HepG2 (cell line): ENCODE measurements around the gene ZDHHC14. TPM values are rescaled to one million over a fixed set of nuclear protein-coding genes. Genes with fewer than 3 reads are reported as not detected.

Source experiments
- AKAP8 ChIP-seq: sonication (generic); formaldehyde crosslinking; IDR thresholded peaks from 2 replicates; pipeline ENCODE4 v1.5.1; 2020; ENCODE audit warnings: mild to moderate bottlenecking, missing genetic modification reagents
- CC2D1A ChIP-seq: sonication (generic); formaldehyde crosslinking; IDR thresholded peaks from 2 replicates; pipeline ENCODE4 v1.8.1; 2023; ENCODE audit warnings: mild to moderate bottlenecking, missing genetic modification reagents
- CHCHD3 ChIP-seq: sonication (generic); formaldehyde crosslinking; IDR thresholded peaks from 2 replicates; pipeline ENCODE4 v1.8.0; 2022; ENCODE audit warnings: mild to moderate bottlenecking, missing genetic modification reagents, moderate library complexity
- E2F2 ChIP-seq: sonication (generic); formaldehyde crosslinking; IDR thresholded peaks from 2 replicates; pipeline ENCODE4 v1.4.0; 2020; ENCODE audit warnings: missing genetic modification reagents, borderline replicate concordance
- ELF3 ChIP-seq: IDR thresholded peaks from 2 replicates; pipeline ENCODE4 v1.6.1; 2016; ENCODE audit warnings: missing genetic modification reagents, missing compliant biosample characterization
- GLI4 ChIP-seq: sonication (generic); formaldehyde crosslinking; IDR thresholded peaks from 2 replicates; pipeline ENCODE4 v1.5.1; 2020; ENCODE audit warnings: missing genetic modification reagents, mild to moderate bottlenecking, moderate library complexity, borderline replicate concordance
- MIER3 ChIP-seq: IDR thresholded peaks from 2 replicates; pipeline ENCODE4 v1.6.1; 2016; ENCODE audit warnings: missing compliant biosample characterization, borderline replicate concordance
- REXO4 ChIP-seq: sonication (generic); formaldehyde crosslinking; IDR thresholded peaks from 2 replicates; pipeline ENCODE4 v1.8.0; 2022; ENCODE audit warnings: missing genetic modification reagents, mild to moderate bottlenecking, borderline replicate concordance
- SP140L ChIP-seq: sonication (generic); formaldehyde crosslinking; IDR thresholded peaks from 2 replicates; pipeline ENCODE4 v1.4.0; 2020; ENCODE audit warnings: missing genetic modification reagents, borderline replicate concordance
- ZNF230 ChIP-seq: sonication (generic); formaldehyde crosslinking; IDR thresholded peaks from 2 replicates; pipeline ENCODE4 v1.4.0; 2020; ENCODE audit warnings: mild to moderate bottlenecking, missing genetic modification reagents
- ZNF264 ChIP-seq: sonication (generic); formaldehyde crosslinking; IDR thresholded peaks from 2 replicates; pipeline ENCODE4 v1.4.0; 2020; ENCODE audit warnings: missing genetic modification reagents
- ZNF446 ChIP-seq: sonication (generic); formaldehyde crosslinking; IDR thresholded peaks from 2 replicates; pipeline ENCODE4 v1.5.0; 2020; ENCODE audit warnings: mild to moderate bottlenecking, missing genetic modification reagents
- polyA plus RNA-seq, 8 experiments: library from polyadenylated mRNA; depleted of rRNA in 3 of 8; stranded (reverse) in 7 of 8; unstranded in 1 of 8; fragments of >200 nt; fragmentation: Illumina TruSeq in 4 of 8; extraction: Trizol in 4 of 8; gene quantifications; 2 replicates each; pipeline versions ENCODE4 v1.2.1 to v1.2.3, GENCODE V29; 2011 to 2016; ENCODE audit warnings: low read depth in 4 of 8, missing spikeins in 1 of 8, mixed read lengths in 1 of 8; ENCODE audit not compliant: insufficient read depth in 1 of 8
- total RNA-seq, 5 experiments: library from RNA; depleted of rRNA; stranded (reverse); fragments of >200 nt; fragmentation: Illumina TruSeq; extraction: Trizol; gene quantifications; 2 replicates each; pipeline ENCODE4 v1.2.3, GENCODE V29; 2016; ENCODE audit warnings: low read depth in 1 of 5
- TF ChIP-seq, protein P1 (sequence below): sonication (generic); formaldehyde crosslinking; IDR thresholded peaks from 2 replicates; pipeline ENCODE4; 2020; ENCODE audit warnings: missing genetic modification reagents, mild to moderate bottlenecking, borderline replicate concordance
- TF ChIP-seq, protein P2 (sequence below): IDR thresholded peaks from 2 replicates; pipeline ENCODE4 v1.6.1; 2016; ENCODE audit warnings: low read depth, missing genetic modification reagents, missing compliant biosample characterization

Gene ZDHHC14
- total and polyA plus RNA-seq, 2 of the 13 experiments (the other 11 are each of a cell fraction or from before 2014, with no cell fraction given), result 3.7 to 9.5 TPM

DNA sequence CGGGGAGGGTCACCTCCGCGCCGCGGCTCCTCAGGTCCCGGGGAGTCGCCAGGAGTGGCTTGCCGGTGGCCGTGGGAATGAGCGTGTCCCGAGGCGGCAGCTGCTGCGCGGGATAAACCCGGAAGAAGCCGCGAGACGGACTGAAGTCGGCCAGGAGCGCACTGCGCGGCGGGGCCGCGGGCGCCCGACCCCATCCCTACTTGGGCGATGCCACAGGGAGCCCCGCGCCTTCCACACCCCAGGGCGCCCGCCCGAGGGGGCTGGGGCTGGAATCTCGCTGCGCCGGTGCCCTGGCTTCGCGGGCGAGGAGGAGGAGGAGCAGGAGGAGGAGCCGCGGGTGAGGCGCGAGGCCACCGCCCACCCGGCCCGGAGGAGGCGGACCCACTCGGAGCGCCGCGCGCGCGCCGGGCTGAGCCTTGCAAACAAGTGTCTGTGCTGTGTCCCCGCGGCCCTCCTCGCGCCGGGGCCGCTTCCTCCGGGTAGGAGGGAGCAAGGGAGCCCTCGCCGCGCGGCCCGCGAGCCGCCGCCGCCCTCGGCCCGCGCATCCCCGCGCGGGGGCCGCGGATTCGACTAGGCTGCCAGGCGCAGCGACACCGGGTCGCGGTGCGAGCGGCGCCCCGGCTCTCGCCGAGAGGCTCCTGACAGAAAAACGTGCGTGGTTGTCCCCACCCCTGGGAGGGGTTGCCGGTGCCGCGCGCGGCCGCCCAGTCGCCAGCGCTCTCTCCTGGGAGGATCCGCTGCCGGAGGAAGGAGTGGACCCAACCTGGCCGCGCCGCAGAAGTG is at the start of gene ZDHHC14 (continued):
- TF ChIP-seq, protein P1, sequence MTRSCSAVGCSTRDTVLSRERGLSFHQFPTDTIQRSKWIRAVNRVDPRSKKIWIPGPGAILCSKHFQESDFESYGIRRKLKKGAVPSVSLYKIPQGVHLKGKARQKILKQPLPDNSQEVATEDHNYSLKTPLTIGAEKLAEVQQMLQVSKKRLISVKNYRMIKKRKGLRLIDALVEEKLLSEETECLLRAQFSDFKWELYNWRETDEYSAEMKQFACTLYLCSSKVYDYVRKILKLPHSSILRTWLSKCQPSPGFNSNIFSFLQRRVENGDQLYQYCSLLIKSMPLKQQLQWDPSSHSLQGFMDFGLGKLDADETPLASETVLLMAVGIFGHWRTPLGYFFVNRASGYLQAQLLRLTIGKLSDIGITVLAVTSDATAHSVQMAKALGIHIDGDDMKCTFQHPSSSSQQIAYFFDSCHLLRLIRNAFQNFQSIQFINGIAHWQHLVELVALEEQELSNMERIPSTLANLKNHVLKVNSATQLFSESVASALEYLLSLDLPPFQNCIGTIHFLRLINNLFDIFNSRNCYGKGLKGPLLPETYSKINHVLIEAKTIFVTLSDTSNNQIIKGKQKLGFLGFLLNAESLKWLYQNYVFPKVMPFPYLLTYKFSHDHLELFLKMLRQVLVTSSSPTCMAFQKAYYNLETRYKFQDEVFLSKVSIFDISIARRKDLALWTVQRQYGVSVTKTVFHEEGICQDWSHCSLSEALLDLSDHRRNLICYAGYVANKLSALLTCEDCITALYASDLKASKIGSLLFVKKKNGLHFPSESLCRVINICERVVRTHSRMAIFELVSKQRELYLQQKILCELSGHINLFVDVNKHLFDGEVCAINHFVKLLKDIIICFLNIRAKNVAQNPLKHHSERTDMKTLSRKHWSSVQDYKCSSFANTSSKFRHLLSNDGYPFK, result no peak
- peak; percentile 32; the same call in 1 of the 2 replicates for TF ChIP-seq MIER3 (CRISPR knock-in tag)
- TF ChIP-seq REXO4 (CRISPR knock-in tag), result no peak
- peak; percentile 45; the same call in 1 of the 2 replicates for TF ChIP-seq ELF3
- no peak for TF ChIP-seq ZNF446 (CRISPR knock-in tag)
- TF ChIP-seq, protein P2, sequence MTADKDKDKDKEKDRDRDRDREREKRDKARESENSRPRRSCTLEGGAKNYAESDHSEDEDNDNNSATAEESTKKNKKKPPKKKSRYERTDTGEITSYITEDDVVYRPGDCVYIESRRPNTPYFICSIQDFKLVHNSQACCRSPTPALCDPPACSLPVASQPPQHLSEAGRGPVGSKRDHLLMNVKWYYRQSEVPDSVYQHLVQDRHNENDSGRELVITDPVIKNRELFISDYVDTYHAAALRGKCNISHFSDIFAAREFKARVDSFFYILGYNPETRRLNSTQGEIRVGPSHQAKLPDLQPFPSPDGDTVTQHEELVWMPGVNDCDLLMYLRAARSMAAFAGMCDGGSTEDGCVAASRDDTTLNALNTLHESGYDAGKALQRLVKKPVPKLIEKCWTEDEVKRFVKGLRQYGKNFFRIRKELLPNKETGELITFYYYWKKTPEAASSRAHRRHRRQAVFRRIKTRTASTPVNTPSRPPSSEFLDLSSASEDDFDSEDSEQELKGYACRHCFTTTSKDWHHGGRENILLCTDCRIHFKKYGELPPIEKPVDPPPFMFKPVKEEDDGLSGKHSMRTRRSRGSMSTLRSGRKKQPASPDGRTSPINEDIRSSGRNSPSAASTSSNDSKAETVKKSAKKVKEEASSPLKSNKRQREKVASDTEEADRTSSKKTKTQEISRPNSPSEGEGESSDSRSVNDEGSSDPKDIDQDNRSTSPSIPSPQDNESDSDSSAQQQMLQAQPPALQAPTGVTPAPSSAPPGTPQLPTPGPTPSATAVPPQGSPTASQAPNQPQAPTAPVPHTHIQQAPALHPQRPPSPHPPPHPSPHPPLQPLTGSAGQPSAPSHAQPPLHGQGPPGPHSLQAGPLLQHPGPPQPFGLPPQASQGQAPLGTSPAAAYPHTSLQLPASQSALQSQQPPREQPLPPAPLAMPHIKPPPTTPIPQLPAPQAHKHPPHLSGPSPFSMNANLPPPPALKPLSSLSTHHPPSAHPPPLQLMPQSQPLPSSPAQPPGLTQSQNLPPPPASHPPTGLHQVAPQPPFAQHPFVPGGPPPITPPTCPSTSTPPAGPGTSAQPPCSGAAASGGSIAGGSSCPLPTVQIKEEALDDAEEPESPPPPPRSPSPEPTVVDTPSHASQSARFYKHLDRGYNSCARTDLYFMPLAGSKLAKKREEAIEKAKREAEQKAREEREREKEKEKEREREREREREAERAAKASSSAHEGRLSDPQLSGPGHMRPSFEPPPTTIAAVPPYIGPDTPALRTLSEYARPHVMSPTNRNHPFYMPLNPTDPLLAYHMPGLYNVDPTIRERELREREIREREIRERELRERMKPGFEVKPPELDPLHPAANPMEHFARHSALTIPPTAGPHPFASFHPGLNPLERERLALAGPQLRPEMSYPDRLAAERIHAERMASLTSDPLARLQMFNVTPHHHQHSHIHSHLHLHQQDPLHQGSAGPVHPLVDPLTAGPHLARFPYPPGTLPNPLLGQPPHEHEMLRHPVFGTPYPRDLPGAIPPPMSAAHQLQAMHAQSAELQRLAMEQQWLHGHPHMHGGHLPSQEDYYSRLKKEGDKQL (CRISPR knock-in tag), result 0 out of 2 replicates have a peak, but pooled peaks have one; percentile 13
- TF ChIP-seq ZNF230 (CRISPR knock-in tag), result no peak
- no peak for TF ChIP-seq AKAP8 (CRISPR knock-in tag)
- peak; percentile 71; the same call in 1 of the 2 replicates for TF ChIP-seq GLI4 (CRISPR knock-in tag)
- no peak for TF ChIP-seq E2F2 (CRISPR knock-in tag)
- no peak for TF ChIP-seq ZNF264
- no peak for TF ChIP-seq SP140L
- TF ChIP-seq CC2D1A (CRISPR knock-in tag), result 0 out of 2 replicates have a peak, but pooled peaks have one; percentile 14
- TF ChIP-seq CHCHD3 (CRISPR knock-in tag), result 0 out of 2 replicates have a peak, but pooled peaks have one; percentile 21
